ENCODE data around the gene SSX1. TPM values are rescaled to one million over a fixed set of nuclear protein-coding genes. Genes with fewer than 3 reads are reported as not detected.
"Not testable (repeated sequence)": the region's sequence is repeated elsewhere in the genome, so short reads cannot be mapped to it uniquely, and the experiment has no call there.

Gene SSX1, protein sequence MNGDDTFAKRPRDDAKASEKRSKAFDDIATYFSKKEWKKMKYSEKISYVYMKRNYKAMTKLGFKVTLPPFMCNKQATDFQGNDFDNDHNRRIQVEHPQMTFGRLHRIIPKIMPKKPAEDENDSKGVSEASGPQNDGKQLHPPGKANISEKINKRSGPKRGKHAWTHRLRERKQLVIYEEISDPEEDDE
- total RNA-seq, result not detected in 2 replicates
- long read RNA-seq, result 0 reads

GRCh38 chrX:48255062-48255796, at the start of gene SSX1:
Gene SSX1 (plus strand): TSS chrX:48255392. CDS start chrX:48257242, 1,850 bp downstream.
- not testable (repeated sequence) for H3K27ac Mint-ChIP-seq (ENCODE audit: unreplicated experiment)

DNA sequence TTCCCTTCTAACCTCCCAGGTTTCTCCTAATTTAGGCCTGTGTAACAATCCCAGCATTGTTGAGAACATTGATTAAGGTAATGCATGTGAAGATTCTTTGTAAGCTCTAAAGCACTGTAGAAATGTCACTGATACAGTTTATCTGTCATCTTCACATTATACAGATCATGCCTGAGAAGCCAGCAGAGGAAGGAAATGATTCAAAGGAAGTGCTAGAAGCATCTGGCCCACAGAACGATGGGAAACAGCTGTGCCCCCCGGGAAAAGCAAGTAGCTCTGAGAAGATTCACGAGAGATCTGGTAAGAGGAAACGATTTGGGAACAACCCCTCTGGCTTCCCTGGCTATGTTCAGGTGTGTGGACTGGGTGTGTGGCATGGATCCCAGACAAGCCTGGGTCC, 40.9 kb upstream of the SSX1 start:
- not testable (repeated sequence) for H3K27me3 Mint-ChIP-seq (ENCODE audit: low read depth); H3K4me3 Mint-ChIP-seq; H3K9me3 Mint-ChIP-seq; H3K4me1 Mint-ChIP-seq; H3K27ac Mint-ChIP-seq (ENCODE audit: unreplicated experiment); H3K36me3 Mint-ChIP-seq (ENCODE audit: low read depth); DNase-seq (ENCODE audit: low read depth, low spot score)

More at GRCh38 chrX:48255062-48255796, at the start of gene SSX1:
- H3K4me1 Mint-ChIP-seq; H3K4me3 Mint-ChIP-seq; DNase-seq (ENCODE audit: low read depth, low spot score); H3K27me3 Mint-ChIP-seq (ENCODE audit: low read depth); H3K9me3 Mint-ChIP-seq; H3K36me3 Mint-ChIP-seq (ENCODE audit: low read depth): not testable (repeated sequence)

DNA sequence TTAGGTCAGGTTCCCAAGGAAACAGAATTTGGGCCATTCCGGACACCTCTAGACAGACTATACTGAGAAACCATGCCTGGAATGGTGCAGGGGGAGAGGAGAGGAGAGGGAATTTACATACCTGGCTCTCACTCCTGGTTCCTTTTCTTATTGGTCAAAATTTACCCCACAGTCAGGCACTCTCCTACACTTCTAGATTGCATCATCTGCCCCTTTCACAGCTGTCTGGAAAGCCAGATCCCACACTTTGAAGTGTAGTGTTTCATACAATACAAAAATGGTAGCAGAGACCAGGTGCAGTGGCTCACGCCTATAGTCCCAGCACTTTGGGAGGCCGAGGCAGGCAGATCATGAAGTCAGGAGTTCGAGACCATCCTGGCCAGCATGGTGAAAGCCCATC, 31.0 kb upstream of the SSX1 start:
- not testable (repeated sequence) for H3K27ac Mint-ChIP-seq (ENCODE audit: unreplicated experiment); DNase-seq (ENCODE audit: low read depth, low spot score); H3K27me3 Mint-ChIP-seq (ENCODE audit: low read depth); H3K36me3 Mint-ChIP-seq (ENCODE audit: low read depth); H3K4me3 Mint-ChIP-seq; H3K4me1 Mint-ChIP-seq
- peaks cover 12% of the 10 kb centered on the region for H3K9me3 Mint-ChIP-seq

- not testable (repeated sequence) for H3K4me1 Mint-ChIP-seq; DNase-seq (ENCODE audit: low read depth, low spot score); H3K27ac Mint-ChIP-seq (ENCODE audit: unreplicated experiment); H3K36me3 Mint-ChIP-seq (ENCODE audit: low read depth); H3K27me3 Mint-ChIP-seq (ENCODE audit: low read depth); H3K4me3 Mint-ChIP-seq; H3K9me3 Mint-ChIP-seq
Observed at GRCh38 chrX:48252945-48253344, 2.2 kb upstream of the SSX1 start.

DNA sequence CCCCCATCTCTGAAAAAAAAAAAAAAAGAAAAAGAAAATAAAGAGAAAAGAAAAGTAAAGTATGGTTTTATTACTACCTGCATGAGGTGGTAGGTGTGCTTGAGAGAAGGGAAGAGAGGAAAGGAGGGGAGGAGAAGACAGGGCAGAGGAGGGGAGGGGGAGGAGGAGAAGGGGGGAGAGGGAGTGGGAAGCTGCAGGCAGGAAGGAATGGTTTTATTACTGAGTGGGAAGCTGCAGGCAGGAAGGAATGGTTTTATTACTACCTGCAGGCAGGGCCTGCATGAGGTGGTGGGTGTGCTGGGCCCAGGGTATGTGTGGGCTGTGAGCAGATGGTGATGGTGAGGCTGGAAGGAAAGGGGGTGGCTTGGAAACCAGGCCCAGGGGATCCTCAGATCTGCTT, 19.2 kb downstream of the SSX1 start:
- DNase-seq (ENCODE audit: low read depth, low spot score); H3K9me3 Mint-ChIP-seq; H3K36me3 Mint-ChIP-seq (ENCODE audit: low read depth); H3K4me3 Mint-ChIP-seq; H3K4me1 Mint-ChIP-seq; H3K27me3 Mint-ChIP-seq (ENCODE audit: low read depth); H3K27ac Mint-ChIP-seq (ENCODE audit: unreplicated experiment): not testable (repeated sequence)

- H3K4me3 Mint-ChIP-seq, result no peak overlapping the region
- no peak for TF ChIP-seq CTCF (conservative IDR thresholded peaks at IDR 0.05)
- no peaks in the 10 kb centered on the region for H3K4me1 Mint-ChIP-seq
- no peaks in the 10 kb centered on the region for H3K27me3 Mint-ChIP-seq (ENCODE audit: low read depth)
- no peak overlapping the region for H3K27ac Mint-ChIP-seq (ENCODE audit: unreplicated experiment)
- no peak for DNase-seq (ENCODE audit: low read depth, low spot score)
- no peaks in the 10 kb centered on the region for H3K36me3 Mint-ChIP-seq (ENCODE audit: low read depth)
- peaks cover 2% of the 10 kb centered on the region for H3K9me3 Mint-ChIP-seq
Observed at GRCh38 chrX:48278958-48279357, 23.8 kb downstream of the SSX1 start.

- not testable (repeated sequence) for DNase-seq (ENCODE audit: low read depth, low spot score); H3K9me3 Mint-ChIP-seq; H3K4me1 Mint-ChIP-seq; H3K27ac Mint-ChIP-seq (ENCODE audit: unreplicated experiment); H3K36me3 Mint-ChIP-seq (ENCODE audit: low read depth); H3K4me3 Mint-ChIP-seq; H3K27me3 Mint-ChIP-seq (ENCODE audit: low read depth)
Observed at GRCh38 chrX:48280729-48281128, 25.5 kb downstream of the SSX1 start.

DNA sequence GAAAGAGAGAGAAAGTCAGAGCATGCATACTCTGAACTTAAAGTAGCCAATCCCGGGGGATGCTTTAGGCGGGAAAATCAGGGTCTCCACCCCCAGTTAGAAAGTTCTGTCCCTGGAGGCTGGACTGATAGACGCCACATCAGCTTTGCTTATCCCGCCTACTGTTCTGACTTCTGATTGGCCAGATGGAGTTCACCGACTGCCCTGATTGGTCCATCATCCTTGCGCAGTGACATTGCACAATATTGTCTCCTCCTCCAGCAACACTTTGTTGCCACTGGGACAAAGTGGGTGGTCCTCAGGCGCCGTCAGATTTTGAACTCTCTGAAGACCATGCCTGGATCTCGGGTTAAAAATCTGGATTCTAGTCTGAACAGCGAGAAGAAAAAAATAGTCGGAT, 51.0 kb downstream of the SSX1 start:
- no peaks in the 10 kb centered on the region for H3K27me3 Mint-ChIP-seq (ENCODE audit: low read depth)
- H3K9me3 Mint-ChIP-seq, result no peaks in the 10 kb centered on the region
- H3K4me1 Mint-ChIP-seq, result no peaks in the 10 kb centered on the region
- TF ChIP-seq CTCF (conservative IDR thresholded peaks at IDR 0.05), result no peak
- DNase-seq (ENCODE audit: low read depth, low spot score), result no peak
- H3K36me3 Mint-ChIP-seq (ENCODE audit: low read depth), result no peaks in the 10 kb centered on the region
- no peak overlapping the region for H3K27ac Mint-ChIP-seq (ENCODE audit: unreplicated experiment)
- H3K4me3 Mint-ChIP-seq, result no peak overlapping the region

DNA sequence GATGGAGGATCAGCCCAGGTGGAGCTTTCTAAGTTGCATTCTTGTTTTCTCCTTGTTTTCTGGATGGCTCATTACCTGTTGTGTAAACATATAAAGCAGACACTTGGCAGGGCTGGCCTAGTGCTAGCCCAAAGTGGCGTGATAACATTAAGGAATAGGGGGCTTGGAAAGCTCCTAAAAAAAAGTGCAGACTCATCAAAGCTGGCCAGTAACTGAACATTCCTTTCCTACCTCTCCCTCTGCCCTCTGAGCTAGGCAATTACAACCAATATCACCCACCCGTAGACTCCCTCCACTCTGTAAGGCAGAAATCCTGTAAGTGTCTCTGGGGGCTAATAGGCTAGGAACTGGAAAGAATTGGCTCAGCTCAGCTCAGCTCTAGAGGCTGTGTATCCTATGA, 58.8 kb downstream of the SSX1 start:
- DNase-seq (ENCODE audit: low read depth, low spot score); H3K4me3 Mint-ChIP-seq; H3K27me3 Mint-ChIP-seq (ENCODE audit: low read depth); H3K27ac Mint-ChIP-seq (ENCODE audit: unreplicated experiment); H3K4me1 Mint-ChIP-seq; H3K36me3 Mint-ChIP-seq (ENCODE audit: low read depth); H3K9me3 Mint-ChIP-seq: not testable (repeated sequence)

All from neural crest cell (in vitro differentiated cells).